HT-29 (cell line): ENCODE measurements around the gene ACTR3C. TPM values are rescaled to one million over a fixed set of nuclear protein-coding genes. Genes with fewer than 3 reads are reported as not detected.
"Not testable (repeated sequence)": the region's sequence is repeated elsewhere in the genome, so short reads cannot be mapped to it uniquely, and the experiment has no call there.

Experiments
- DNase-seq: peaks from one replicate; pipeline ENCODE4 v3.0.0-alpha.2; 2015; ENCODE audit warnings: low spot score
- total RNA-seq: library from RNA; depleted of rRNA; stranded (reverse); fragments of >200 nt; shearing (Covaris generic); gene quantifications from 2 replicates; pipeline ENCODE4 v1.2.3, GENCODE V29; 2014; rRNA removed

The ACTR3C gene
- total RNA-seq, 1 experiment from 2014 or later: 37.7 TPM

- not testable (repeated sequence) for DNase-seq
Measured at GRCh38 chr7:150204577-150204976, 118.8 kb downstream of the ACTR3C start.

GRCh38 chr7:150202894-150203293, 120.5 kb downstream of the ACTR3C start:
- DNase-seq: not testable (repeated sequence)

Other genes starting within 250 kb of the ACTR3C start
- 74.3 and 76.1 TPM in 2 replicates for gene LRRC61, start 190 bp downstream of the ACTR3C start, total RNA-seq
- 10.5 and 12.6 TPM in 2 replicates for gene RARRES2, start 18.1 kb upstream of the ACTR3C start, total RNA-seq
- gene REPIN1, start 45.3 kb upstream of the ACTR3C start, total RNA-seq: 420 and 443 TPM in 2 replicates
- gene ZNF775, start 55.8 kb upstream of the ACTR3C start, total RNA-seq: 9.9 and 10.7 TPM in 2 replicates
- gene GIMAP8, start 127.1 kb upstream of the ACTR3C start, total RNA-seq: not detected in 2 replicates
- not detected in 2 replicates for gene GIMAP7, start 191.3 kb upstream of the ACTR3C start, total RNA-seq
- gene GIMAP4, start 243.8 kb upstream of the ACTR3C start, total RNA-seq: not detected in 2 replicates